ENCODE results near the gene SLC10A7.

Gene SLC10A7

GRCh38 chr4:146238107-146238506, 283.6 kb downstream of the SLC10A7 start:
- Histone ChIP-seq H3K36me3 (ENCODE audit: control insufficient read depth, low read length) (no peaks in the 10 kb centered on the region), H3K4me3 (ENCODE audit: low read length) (no peak overlapping the region), H3K4me1 (ENCODE audit: control insufficient read depth, low read length) (peaks cover 3% of the 10 kb centered on the region; the same call in 1 of the 2 replicates), H3K27me3 (ENCODE audit: control insufficient read depth, low read length) (no peaks in the 10 kb centered on the region), H3F3A (ENCODE audit: control insufficient read depth, insufficient read depth) (no peaks in the 10 kb centered on the region), H3K27ac (ENCODE audit: low read depth, low read length) (no peak overlapping the region), H3K9me3 (ENCODE audit: control insufficient read depth, insufficient read depth, low read length) (no peaks in the 10 kb centered on the region), H3K9me2 (replicated peaks; ENCODE audit: control insufficient read depth, low read length) (no peaks in the 10 kb centered on the region), H3K79me2 (ENCODE audit: control insufficient read depth, low read length) (no peaks in the 10 kb centered on the region), H3K4me2 (ENCODE audit: low read length) (no peak overlapping the region), H4K20me1 (ENCODE audit: control insufficient read depth, insufficient read depth, low read depth, low read length) (no peaks in the 10 kb centered on the region)
- TF ChIP-seq EZH2phosphoT487 (IDR thresholded peaks at IDR 0.05; ENCODE audit: borderline replicate concordance, low read length) (no peak), CTCF (IDR thresholded peaks at IDR 0.05; ENCODE audit: low read depth, low read length, poor library complexity, severe bottlenecking) (no peak)

GRCh38 chr4:146237092-146237491, 284.6 kb downstream of the SLC10A7 start:
- Histone ChIP-seq H3K27me3 (ENCODE audit: control insufficient read depth, low read length) (no peaks in the 10 kb centered on the region), H3K4me2 (ENCODE audit: low read length) (no peak overlapping the region), H3K9me3 (ENCODE audit: control insufficient read depth, insufficient read depth, low read length) (no peaks in the 10 kb centered on the region), H3K27ac (ENCODE audit: low read depth, low read length) (no peak overlapping the region), H3K9me2 (replicated peaks; ENCODE audit: control insufficient read depth, low read length) (no peaks in the 10 kb centered on the region), H3K4me1 (ENCODE audit: control insufficient read depth, low read length) (peaks cover 3% of the 10 kb centered on the region; the same call in 1 of the 2 replicates), H3K79me2 (ENCODE audit: control insufficient read depth, low read length) (no peaks in the 10 kb centered on the region), H3K4me3 (ENCODE audit: low read length) (no peak overlapping the region), H3F3A (ENCODE audit: control insufficient read depth, insufficient read depth) (no peaks in the 10 kb centered on the region), H4K20me1 (ENCODE audit: control insufficient read depth, insufficient read depth, low read depth, low read length) (no peaks in the 10 kb centered on the region), H3K36me3 (ENCODE audit: control insufficient read depth, low read length) (no peaks in the 10 kb centered on the region)
- no peak for TF ChIP-seq CTCF (IDR thresholded peaks at IDR 0.05; ENCODE audit: low read depth, low read length, poor library complexity, severe bottlenecking)
- TF ChIP-seq EZH2phosphoT487 (IDR thresholded peaks at IDR 0.05; ENCODE audit: borderline replicate concordance, low read length), result no peak

DNA sequence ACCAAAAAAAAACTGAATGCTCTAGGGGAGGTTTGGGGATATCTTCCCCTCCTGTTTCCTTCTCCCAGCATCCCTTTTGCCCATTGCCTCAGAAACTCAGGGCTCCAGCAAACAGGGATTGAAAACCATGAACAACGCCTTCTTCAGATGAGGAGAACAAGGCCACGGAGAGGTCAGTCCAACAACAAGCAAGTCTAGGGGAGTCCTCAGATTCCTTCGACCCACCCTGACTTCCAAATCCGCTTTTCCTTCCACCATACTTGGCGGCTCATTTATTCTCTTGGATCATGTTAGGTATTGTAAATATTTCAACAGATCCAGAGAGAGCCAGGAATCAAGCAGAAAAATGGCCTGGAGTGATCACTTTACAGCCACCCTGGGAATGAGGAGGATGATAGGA, 285.5 kb downstream of the SLC10A7 start:
- no peak overlapping the region for H3K4me3 ChIP-seq (ENCODE audit: low read length)
- no peaks in the 10 kb centered on the region for H3F3A ChIP-seq (ENCODE audit: control insufficient read depth, insufficient read depth)
- no peaks in the 10 kb centered on the region for H3K27me3 ChIP-seq (ENCODE audit: control insufficient read depth, low read length)
- H3K9me3 ChIP-seq (ENCODE audit: control insufficient read depth, insufficient read depth, low read length), result no peaks in the 10 kb centered on the region
- TF ChIP-seq EZH2phosphoT487 (IDR thresholded peaks at IDR 0.05; ENCODE audit: borderline replicate concordance, low read length) (no peak), CTCF (IDR thresholded peaks at IDR 0.05; ENCODE audit: low read depth, low read length, poor library complexity, severe bottlenecking) (no peak)
- no peaks in the 10 kb centered on the region for H3K79me2 ChIP-seq (ENCODE audit: control insufficient read depth, low read length)
- no peak overlapping the region for H3K27ac ChIP-seq (ENCODE audit: low read depth, low read length)
- no peaks in the 10 kb centered on the region for H3K4me1 ChIP-seq (ENCODE audit: control insufficient read depth, low read length)
- H3K36me3 ChIP-seq (ENCODE audit: control insufficient read depth, low read length), result no peaks in the 10 kb centered on the region
- no peak overlapping the region for H3K4me2 ChIP-seq (ENCODE audit: low read length)
- H4K20me1 ChIP-seq (ENCODE audit: control insufficient read depth, insufficient read depth, low read depth, low read length), result no peaks in the 10 kb centered on the region
- no peaks in the 10 kb centered on the region for H3K9me2 ChIP-seq (replicated peaks; ENCODE audit: control insufficient read depth, low read length)

All from DOHH2 (cell line).